CD8-positive, alpha-beta memory T cell (primary cell): Measurements from ENCODE around the gene EXOC2. TPM values are rescaled to one million over a fixed set of nuclear protein-coding genes. Genes with fewer than 3 reads are reported as not detected.

Experiments used
- CTCF ChIA-PET: fragments of 350-600 bp; sonication (Branson Sonifier 250); formaldehyde crosslinking; loops from one replicate; lab custom pipeline; 2021; ENCODE audit warnings: antibody characterized with exemption; lab: Charles Lee
- POLR2A ChIA-PET: fragments of 350-600 bp; sonication (Branson Sonifier 250); formaldehyde crosslinking; loops from one replicate; lab custom pipeline; 2021; ENCODE audit warnings: antibody characterized with exemption; lab: Charles Lee
- DNase-seq, 5 donors: peaks; one replicate each; pipeline versions ENCODE4 v3.0.0 to v3.0.0-alpha.2; 2020 to 2022; ENCODE audit warnings: mixed read lengths in 1 of 5
- H3K27ac ChIP-seq: one replicate; pipeline ENCODE4 v1.7.0; 2013; ENCODE audit warnings: low read depth, mild to moderate bottlenecking, low read length, moderate library complexity
- H3K27me3 ChIP-seq: 2 replicates; pipeline ENCODE4 v1.7.0; 2013; ENCODE audit warnings: low read length, mild to moderate bottlenecking; ENCODE audit not compliant: insufficient read depth, poor library complexity, severe bottlenecking
- H3K36me3 ChIP-seq: 2 replicates; pipeline ENCODE4 v1.7.0; 2013; ENCODE audit warnings: mild to moderate bottlenecking, low read length, moderate library complexity; ENCODE audit not compliant: insufficient read depth
- H3K4me1 ChIP-seq: 2 replicates; pipeline ENCODE4 v1.7.0; 2013; ENCODE audit warnings: mild to moderate bottlenecking, low read length, moderate library complexity; ENCODE audit not compliant: insufficient read depth
- H3K4me3 ChIP-seq: 2 replicates; pipeline ENCODE4 v1.7.0; 2013; ENCODE audit warnings: mild to moderate bottlenecking, low read length
- H3K9me3 ChIP-seq: 2 replicates; pipeline ENCODE4 v1.7.0; 2013; ENCODE audit warnings: mild to moderate bottlenecking, low read length
- H3K27ac Mint-ChIP-seq, 8 donors: one replicate each; pipeline ENCODE4 v1.8.0; 2020 to 2021; ENCODE audit warnings: mixed read lengths in 8 of 8, mild to moderate bottlenecking in 6 of 8, inconsistent platforms in 3 of 8, moderate library complexity in 3 of 8
- H3K27me3 Mint-ChIP-seq, 2 donors: one replicate each; pipeline ENCODE4 v1.8.0; 2020 to 2021; ENCODE audit warnings: mixed read lengths in 2 of 2, mild to moderate bottlenecking in 1 of 2, moderate library complexity in 1 of 2
- H3K36me3 Mint-ChIP-seq, 3 donors: one replicate each; pipeline ENCODE4 v1.8.0; 2020 to 2021; ENCODE audit warnings: mixed read lengths in 3 of 3, inconsistent platforms in 1 of 3, mild to moderate bottlenecking in 1 of 3
- H3K4me1 Mint-ChIP-seq, 3 donors: one replicate each; pipeline ENCODE4 v1.8.0; 2020 to 2021; ENCODE audit warnings: mixed read lengths in 3 of 3, inconsistent platforms in 1 of 3, mild to moderate bottlenecking in 1 of 3
- H3K4me3 Mint-ChIP-seq, 7 donors: one replicate each; pipeline ENCODE4 v1.8.0; 2020 to 2021; ENCODE audit warnings: mixed read lengths in 7 of 7, mild to moderate bottlenecking in 6 of 7, moderate library complexity in 4 of 7, inconsistent platforms in 2 of 7
- H3K9me3 Mint-ChIP-seq, 5 donors: one replicate each; pipeline ENCODE4 v1.8.0; 2020 to 2022; ENCODE audit warnings: mixed read lengths in 5 of 5, mild to moderate bottlenecking in 3 of 5, moderate library complexity in 2 of 5, inconsistent platforms in 1 of 5
- polyA plus RNA-seq: library from polyadenylated mRNA; unstranded; fragments of 300-500 nt; fragmentation: Illumina TruSeq; gene quantifications from one replicate; pipeline ENCODE4 v1.2.3, GENCODE V29; 2021
- total RNA-seq, 2 experiments: library from RNA; stranded (reverse); gene quantifications; one replicate each; pipeline ENCODE4 v1.2.3, GENCODE V29; 2021

Gene EXOC2
- total and polyA plus RNA-seq, 3 experiments from 2014 or later: 41.5 to 44.6 (median 43.1) TPM

DNA sequence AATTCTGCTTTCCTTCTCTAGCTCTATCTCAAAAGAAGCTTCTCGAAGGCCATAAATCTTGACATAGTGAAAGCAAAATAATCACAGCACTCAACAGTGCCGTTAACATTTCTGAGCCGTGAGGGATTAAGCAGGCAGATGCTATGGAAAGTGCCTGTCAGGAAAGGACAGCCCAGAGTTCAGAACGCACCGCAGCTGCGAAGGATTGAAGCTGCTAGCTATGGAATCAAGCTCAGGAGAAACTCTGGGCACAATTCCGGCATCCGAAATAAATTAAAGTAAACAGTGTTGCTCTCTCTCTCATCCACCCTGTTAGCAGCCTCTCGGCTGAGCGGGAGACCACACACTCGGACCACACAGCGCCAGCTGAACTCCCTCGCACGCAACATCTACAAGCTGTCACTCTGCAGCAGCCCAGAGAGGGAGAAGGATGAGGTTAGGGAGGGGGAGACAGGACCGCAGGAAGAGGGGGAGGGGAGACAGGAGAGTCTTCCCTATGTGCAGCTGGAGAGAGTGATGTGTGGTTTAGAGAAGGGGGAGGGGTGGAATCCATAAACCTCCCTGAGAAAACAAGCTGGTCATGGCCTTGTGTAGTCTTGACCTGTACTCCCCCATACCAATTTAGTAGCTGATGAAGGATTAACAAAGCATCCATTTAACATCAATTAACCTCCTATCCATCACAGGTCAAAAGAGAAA is 9.0 kb downstream of the EXOC2 start:
- ChIA-PET POLR2A (no interaction called here), CTCF (interaction anchor here (0.8 to 1.6 kb wide), 3 partner anchors 14 to 38 kb away, joined by 3 to 7 read pairs (median 3); no protein-coding TSS in a partner anchor)
- Histone ChIP-seq H3K27me3 (no peaks in the 10 kb centered on the region), H3K27ac (no peak overlapping the region), H3K4me3 (no peak overlapping the region), H3K36me3 (peaks cover 4% of the 10 kb centered on the region), H3K9me3 (no peaks in the 10 kb centered on the region), H3K4me1 (peaks cover 22% of the 10 kb centered on the region)
- H3K36me3 Mint-ChIP-seq: peaks cover 0 to 16% (median 7%) of the 10 kb centered on the region in 3 donors
- H3K9me3 Mint-ChIP-seq: no peaks in the 10 kb centered on the region
- H3K27me3 Mint-ChIP-seq: no peaks in the 10 kb centered on the region
- H3K27ac Mint-ChIP-seq: no peak overlapping the region
- DNase-seq: no peak
- H3K4me3 Mint-ChIP-seq: peak overlapping the region in 1 of 7 donors; percentile 13
- peaks cover 46 to 58% (median 48%) of the 10 kb centered on the region in 3 donors for H3K4me1 Mint-ChIP-seq

DNA sequence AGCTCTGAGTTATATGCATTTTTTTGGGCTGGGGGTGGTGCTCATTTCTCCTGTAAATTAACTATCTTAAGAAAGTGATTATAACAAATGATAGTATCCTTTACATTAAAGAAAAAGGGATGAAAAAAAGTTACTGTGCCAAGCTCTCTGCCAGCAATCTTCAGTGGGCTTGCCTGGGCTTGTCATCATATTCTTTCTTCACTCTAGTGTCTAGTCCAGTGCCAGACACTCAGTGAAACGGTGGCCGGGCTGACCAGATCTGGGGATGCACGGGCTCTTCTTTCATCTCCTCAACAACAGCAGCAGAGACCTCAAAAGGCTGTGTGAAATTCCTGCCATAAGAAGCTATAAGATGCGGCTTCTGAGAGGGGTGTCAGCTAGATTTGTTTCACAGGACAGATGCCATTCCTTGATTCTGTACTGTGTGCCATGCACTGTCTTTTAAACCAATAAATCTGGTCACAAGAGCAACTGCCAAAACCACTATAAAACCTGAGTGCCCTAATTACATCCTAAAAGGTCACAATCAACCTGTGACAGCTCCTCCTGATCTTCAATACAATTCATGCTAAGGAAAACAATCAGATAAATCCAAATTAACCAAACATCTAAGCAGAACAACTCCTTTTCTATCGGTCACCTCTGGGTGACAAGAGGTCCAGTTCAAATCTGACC is 12.1 kb downstream of the EXOC2 start:
- Mint-ChIP-seq H3K4me1 (peaks cover 49 to 69% (median 63%) of the 10 kb centered on the region in 3 donors), H3K4me3 (no peak overlapping the region), H3K27ac (peak overlapping the region in 1 of 8 donors; percentile 26)

DNA sequence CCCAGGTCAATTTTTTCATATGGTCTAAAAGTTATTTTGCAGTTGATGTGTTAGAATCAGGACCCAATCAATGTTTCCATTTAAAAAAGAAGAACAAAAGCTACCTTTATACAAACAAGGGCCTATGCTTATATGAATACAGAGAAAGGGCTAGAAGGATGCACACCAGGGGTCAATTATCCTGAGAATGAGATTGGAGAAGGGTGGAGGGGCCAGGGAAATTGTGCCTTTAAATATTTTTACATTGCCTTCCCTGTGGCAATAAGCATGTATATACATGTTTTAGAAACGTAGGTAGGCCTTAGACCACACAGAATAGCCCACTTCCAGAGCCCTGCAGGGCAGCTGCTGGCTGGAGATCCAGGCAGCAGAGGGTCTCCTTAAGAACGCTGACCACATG is 12.7 kb downstream of the EXOC2 start:
- H3K9me3 Mint-ChIP-seq: no peaks in the 10 kb centered on the region
- no peaks in the 10 kb centered on the region for H3K27me3 ChIP-seq
- H3K4me3 ChIP-seq: no peak overlapping the region
- H3K27ac ChIP-seq: no peak overlapping the region
- H3K27ac Mint-ChIP-seq: peak overlapping the region in 1 of 8 donors; percentile 34
- H3K9me3 ChIP-seq: no peaks in the 10 kb centered on the region
- CTCF ChIA-PET: interaction anchor here (1.5 kb wide), 1 partner anchor 51 kb away, joined by 3 read pairs; no protein-coding TSS in a partner anchor
- H3K36me3 ChIP-seq: no peaks in the 10 kb centered on the region
- H3K36me3 Mint-ChIP-seq: peaks cover 4 to 16% (median 11%) of the 10 kb centered on the region in 3 donors
- POLR2A ChIA-PET: no interaction called here
- H3K4me1 ChIP-seq: peaks cover 18% of the 10 kb centered on the region
- peaks cover 45 to 65% (median 63%) of the 10 kb centered on the region in 3 donors for H3K4me1 Mint-ChIP-seq
- DNase-seq: no peak
- H3K27me3 Mint-ChIP-seq: no peaks in the 10 kb centered on the region
- no peak overlapping the region for H3K4me3 Mint-ChIP-seq

More for the DNA sequence above, 12.1 kb downstream of the EXOC2 start:
- ChIA-PET POLR2A (no interaction called here), CTCF (interaction anchor here (1.5 kb wide), 1 partner anchor 52 kb away, joined by 3 read pairs; no protein-coding TSS in a partner anchor)
- no peak for DNase-seq
- H3K27me3 Mint-ChIP-seq: no peaks in the 10 kb centered on the region
- no peaks in the 10 kb centered on the region for H3K36me3 ChIP-seq
- H3K9me3 Mint-ChIP-seq: no peaks in the 10 kb centered on the region
- peaks cover 4 to 20% (median 11%) of the 10 kb centered on the region in 3 donors for H3K36me3 Mint-ChIP-seq
- no peak overlapping the region for H3K4me3 ChIP-seq
- peaks cover 22% of the 10 kb centered on the region for H3K4me1 ChIP-seq
- no peaks in the 10 kb centered on the region for H3K9me3 ChIP-seq
- no peaks in the 10 kb centered on the region for H3K27me3 ChIP-seq
- no peak overlapping the region for H3K27ac ChIP-seq

DNA sequence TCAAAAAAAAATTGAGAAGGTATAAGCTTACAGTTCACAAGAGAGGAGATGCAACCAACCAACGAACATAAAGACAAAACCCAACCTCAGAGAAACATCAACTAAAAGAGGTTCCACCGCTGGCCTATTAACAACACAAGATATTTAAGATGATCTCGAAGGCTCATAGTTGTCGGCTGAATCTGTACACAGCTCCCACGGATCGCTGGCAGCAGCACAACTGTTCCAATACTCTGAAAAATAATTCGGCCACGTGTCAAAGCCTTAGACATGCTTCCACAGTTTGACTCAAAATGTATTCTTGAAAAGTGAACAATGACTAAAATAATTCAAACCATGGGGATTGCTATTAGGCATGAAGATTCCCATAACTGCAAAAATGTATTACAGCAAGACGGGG is 13.7 kb downstream of the EXOC2 start:
- ChIA-PET CTCF (interaction anchor here (1.5 kb wide), 1 partner anchor 50 kb away, joined by 3 read pairs; no protein-coding TSS in a partner anchor), POLR2A (no interaction called here)
- peaks cover 4 to 12% (median 11%) of the 10 kb centered on the region in 3 donors for H3K36me3 Mint-ChIP-seq
- no peaks in the 10 kb centered on the region for H3K9me3 ChIP-seq
- H3K27ac ChIP-seq: no peak overlapping the region
- no peak overlapping the region for H3K4me3 Mint-ChIP-seq
- H3K27ac Mint-ChIP-seq: no peak overlapping the region
- no peaks in the 10 kb centered on the region for H3K27me3 Mint-ChIP-seq
- no peaks in the 10 kb centered on the region for H3K9me3 Mint-ChIP-seq
- no peaks in the 10 kb centered on the region for H3K27me3 ChIP-seq
- no peak overlapping the region for H3K4me3 ChIP-seq
- no peak for DNase-seq
- H3K4me1 ChIP-seq: peaks cover 9% of the 10 kb centered on the region
- peaks cover 47 to 72% (median 68%) of the 10 kb centered on the region in 3 donors for H3K4me1 Mint-ChIP-seq
- no peaks in the 10 kb centered on the region for H3K36me3 ChIP-seq

DNA sequence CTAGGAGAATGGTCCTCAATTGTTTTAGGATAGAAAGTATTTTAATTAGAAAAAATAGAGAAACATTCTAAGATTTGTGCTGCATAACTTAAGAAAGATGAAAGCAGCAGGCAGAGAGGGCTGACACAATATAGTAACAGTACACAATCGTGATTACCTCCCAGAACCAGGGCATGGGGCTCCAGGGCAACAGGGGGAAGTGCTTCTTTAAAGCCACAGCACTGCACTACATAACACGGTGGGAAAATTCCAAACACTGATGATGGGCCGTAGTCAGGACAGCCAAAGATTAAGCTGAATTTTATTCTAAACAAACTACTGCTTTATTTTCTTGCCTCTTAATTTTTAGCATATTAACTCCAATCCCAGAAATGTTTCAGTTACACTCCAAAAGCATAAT is 14.4 kb downstream of the EXOC2 start:
- Mint-ChIP-seq H3K27ac (no peak overlapping the region), H3K4me1 (peaks cover 40 to 64% (median 60%) of the 10 kb centered on the region in 3 donors), H3K9me3 (no peaks in the 10 kb centered on the region), H3K27me3 (no peaks in the 10 kb centered on the region), H3K4me3 (no peak overlapping the region), H3K36me3 (peaks cover 4 to 12% (median 11%) of the 10 kb centered on the region in 3 donors)
- DNase-seq: no peak
- Histone ChIP-seq H3K4me3 (no peak overlapping the region), H3K4me1 (peaks cover under 1% of the 10 kb centered on the region), H3K9me3 (no peaks in the 10 kb centered on the region), H3K27ac (no peak overlapping the region), H3K36me3 (no peaks in the 10 kb centered on the region), H3K27me3 (no peaks in the 10 kb centered on the region)
- ChIA-PET POLR2A (no interaction called here), CTCF (no interaction called here)

DNA sequence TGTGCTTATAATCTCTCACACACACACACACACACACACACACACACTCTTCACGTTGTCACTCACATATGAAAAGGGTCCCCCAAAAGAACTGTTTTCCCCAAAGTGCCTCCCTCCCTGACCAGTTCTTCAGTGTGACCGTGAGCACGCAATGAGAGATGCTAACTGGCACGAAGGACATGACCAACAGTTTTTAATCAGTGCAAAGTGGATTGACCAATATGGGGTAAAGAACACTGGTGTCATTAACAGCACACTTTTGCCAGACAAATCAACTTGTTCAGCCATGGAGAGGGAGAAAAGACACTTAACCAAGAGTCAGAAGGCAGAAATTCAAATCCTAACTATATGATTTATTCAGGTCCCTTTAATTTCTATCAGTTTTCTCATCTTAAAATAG is 15.0 kb downstream of the EXOC2 start:
- Mint-ChIP-seq H3K4me3 (no peak overlapping the region), H3K36me3 (peaks cover 4 to 12% (median 11%) of the 10 kb centered on the region in 3 donors), H3K27ac (no peak overlapping the region), H3K9me3 (no peaks in the 10 kb centered on the region), H3K27me3 (no peaks in the 10 kb centered on the region), H3K4me1 (peaks cover 35 to 58% (median 54%) of the 10 kb centered on the region in 3 donors)
- Histone ChIP-seq H3K27me3 (no peaks in the 10 kb centered on the region), H3K36me3 (no peaks in the 10 kb centered on the region), H3K4me1 (no peaks in the 10 kb centered on the region), H3K27ac (no peak overlapping the region), H3K4me3 (no peak overlapping the region), H3K9me3 (no peaks in the 10 kb centered on the region)
- ChIA-PET POLR2A (no interaction called here), CTCF (no interaction called here)
- DNase-seq: no peak

DNA sequence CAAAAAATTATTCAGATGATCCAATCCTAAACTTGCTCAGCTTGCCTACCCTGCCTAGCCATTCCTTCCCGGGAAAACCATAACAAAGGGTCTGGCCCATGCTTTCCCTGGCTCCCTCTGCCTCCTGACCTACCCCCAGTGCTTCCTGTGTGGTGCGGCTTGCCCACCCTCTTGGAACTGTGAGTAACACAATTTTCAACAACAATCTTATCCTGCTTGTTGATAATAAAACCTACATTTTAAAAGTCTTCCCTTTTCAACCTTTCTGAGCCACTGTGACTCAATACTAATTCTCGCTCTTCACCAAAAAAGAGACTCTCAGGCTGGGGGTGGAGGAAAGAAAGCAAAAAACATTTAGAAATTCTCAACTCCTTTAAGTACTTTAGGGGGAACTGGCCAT is 18.0 kb downstream of the EXOC2 start:
- H3K4me3 ChIP-seq: no peak overlapping the region
- Mint-ChIP-seq H3K4me1 (peaks cover 30 to 40% (median 37%) of the 10 kb centered on the region in 3 donors), H3K27me3 (no peaks in the 10 kb centered on the region), H3K9me3 (no peaks in the 10 kb centered on the region), H3K36me3 (peaks cover 4 to 18% (median 12%) of the 10 kb centered on the region in 3 donors), H3K4me3 (peak overlapping the region in 1 of 7 donors; percentile 8), H3K27ac (peak overlapping the region in 3 of 8 donors; percentile 36 to 39 (median 38))
- no peaks in the 10 kb centered on the region for H3K36me3 ChIP-seq
- H3K27ac ChIP-seq: no peak overlapping the region
- ChIA-PET POLR2A (no interaction called here), CTCF (no interaction called here)
- DNase-seq: no peak
- H3K27me3 ChIP-seq: no peaks in the 10 kb centered on the region
- no peaks in the 10 kb centered on the region for H3K9me3 ChIP-seq
- H3K4me1 ChIP-seq: no peaks in the 10 kb centered on the region

DNA sequence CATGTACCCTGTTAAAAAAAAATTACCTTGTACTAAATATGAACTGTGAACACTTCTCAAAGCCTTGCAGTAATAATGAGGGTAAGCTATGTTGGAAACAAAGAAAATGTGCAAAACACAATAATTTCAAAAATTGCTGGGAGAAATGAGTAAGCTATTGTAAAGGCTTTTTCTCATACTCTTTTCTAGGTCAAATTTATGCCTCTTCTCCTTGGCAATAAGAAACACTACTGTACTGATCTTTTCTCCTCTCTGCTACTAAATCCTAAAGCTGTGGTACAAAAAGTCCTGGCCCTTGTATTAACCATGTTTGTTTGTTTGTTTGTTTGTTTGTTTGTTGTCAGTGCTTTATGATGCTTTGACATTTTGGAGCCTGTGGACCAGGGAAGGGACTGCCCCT is 18.5 kb downstream of the EXOC2 start:
- Mint-ChIP-seq H3K27me3 (no peaks in the 10 kb centered on the region), H3K4me1 (peaks cover 26 to 37% (median 36%) of the 10 kb centered on the region in 3 donors), H3K9me3 (no peaks in the 10 kb centered on the region), H3K4me3 (no peak overlapping the region), H3K27ac (peak overlapping the region in 3 of 8 donors; percentile 10 to 39 (median 20)), H3K36me3 (peaks cover 4 to 19% (median 12%) of the 10 kb centered on the region in 3 donors)
- ChIA-PET POLR2A (no interaction called here), CTCF (no interaction called here)
- no peak overlapping the region for H3K4me3 ChIP-seq
- H3K27ac ChIP-seq: no peak overlapping the region
- no peaks in the 10 kb centered on the region for H3K4me1 ChIP-seq
- H3K27me3 ChIP-seq: no peaks in the 10 kb centered on the region
- no peaks in the 10 kb centered on the region for H3K9me3 ChIP-seq
- H3K36me3 ChIP-seq: no peaks in the 10 kb centered on the region
- no peak for DNase-seq
